OCI-LY7 (cell line): ENCODE measurements around the gene TMX4. TPM values are rescaled to one million over a fixed set of nuclear protein-coding genes. Genes with fewer than 3 reads are reported as not detected.

ENCODE experiments used
- BruUV-seq: library from RNA; stranded (reverse); fragments of 400-500 nt; replicated peaks from 2 replicates; lab custom pipeline; 2021; lab: Mats Ljungman, UMichigan
- CTCF ChIA-PET: fragments of 300-600 bp; sonication (Branson Sonifier 250); formaldehyde crosslinking; loops from one replicate; lab custom pipeline; 2022; ENCODE audit warnings: antibody characterized with exemption; ENCODE audit not compliant: unreplicated experiment; lab: Charles Lee
- POLR2A ChIA-PET: fragments of 300-600 bp; sonication (Branson Sonifier 250); formaldehyde crosslinking; loops from one replicate; lab custom pipeline; 2022; ENCODE audit warnings: antibody characterized with exemption; lab: Charles Lee
- DNase-seq: peaks from one replicate; pipeline ENCODE4 v3.0.0-alpha.2; 2015; ENCODE audit warnings: low spot score
- H2AFZ ChIP-seq: fragments of 200-600 bp; sonication (generic), shearing (Covaris generic); 2 replicates; pipeline ENCODE4 v1.6.1; 2014; ENCODE audit warnings: mild to moderate bottlenecking, antibody characterized with exemption, low read length, moderate library complexity
- H3K27ac ChIP-seq: fragments of 200-600 bp; sonication (generic); 2 replicates; pipeline ENCODE4 v1.5.1; 2014; ENCODE audit warnings: mixed run types, low read depth, mild to moderate bottlenecking, moderate library complexity, low read length, inconsistent platforms; ENCODE audit not compliant: poor library complexity, severe bottlenecking
- H3K36me3 ChIP-seq: fragments of 200-600 bp; sonication (generic); 2 replicates; pipeline ENCODE4 v1.6.1; 2014; ENCODE audit warnings: mild to moderate bottlenecking, antibody characterized with exemption, low read length, moderate library complexity, mixed read lengths; ENCODE audit not compliant: insufficient read depth
- H3K4me1 ChIP-seq: fragments of 200-600 bp; sonication (generic); 2 replicates; pipeline ENCODE4 v1.5.1; 2014; ENCODE audit warnings: mild to moderate bottlenecking, low read length; ENCODE audit not compliant: insufficient read depth, poor library complexity, severe bottlenecking
- H3K4me2 ChIP-seq: fragments of 200-600 bp; sonication (generic); 2 replicates; pipeline ENCODE4 v1.6.1; 2014; ENCODE audit warnings: mild to moderate bottlenecking, low read length
- H3K4me3 ChIP-seq: fragments of 200-600 bp; sonication (generic); 2 replicates; pipeline ENCODE4 v1.5.1; 2014; ENCODE audit warnings: mild to moderate bottlenecking, low read depth, low read length; ENCODE audit not compliant: poor library complexity, severe bottlenecking
- H3K79me2 ChIP-seq: fragments of 200-600 bp; sonication (generic); 2 replicates; pipeline ENCODE4 v1.6.1; 2016; ENCODE audit warnings: low read depth, mild to moderate bottlenecking, low read length, moderate library complexity, mixed read lengths; ENCODE audit not compliant: insufficient read depth
- H3K9me2 ChIP-seq: fragments of 200-600 bp; sonication (generic); 2 replicates; pipeline ENCODE4 v1.6.1; 2016; ENCODE audit warnings: mild to moderate bottlenecking, low read length, mixed read lengths; ENCODE audit not compliant: insufficient read depth
- H3K9me3 ChIP-seq: fragments of 200-600 bp; sonication (generic); 2 replicates; pipeline ENCODE4 v1.6.1; 2014; ENCODE audit warnings: mild to moderate bottlenecking, mixed run types, low read length, mixed read lengths
- H4K20me1 ChIP-seq: fragments of 200-600 bp; sonication (generic); 2 replicates; pipeline ENCODE4 v1.6.1; 2014; ENCODE audit warnings: mild to moderate bottlenecking, antibody characterized with exemption, low read length, moderate library complexity, mixed read lengths; ENCODE audit not compliant: insufficient read depth
- CTCF ChIP-seq: fragments of 200-600 bp; sonication (generic); conservative IDR thresholded peaks from 2 replicates; pipeline ENCODE4 v1.5.1; 2014; ENCODE audit warnings: mild to moderate bottlenecking, antibody characterized with exemption, low read length, moderate library complexity, mixed read lengths
- EZH2phosphoT487 ChIP-seq: fragments of 200-600 bp; sonication (generic); IDR thresholded peaks from 2 replicates; pipeline ENCODE4 v1.6.1; 2018; ENCODE audit warnings: low read depth, borderline replicate concordance, mild to moderate bottlenecking, mixed run types, antibody characterized with exemption, low read length, moderate library complexity, mixed read lengths
- intact Hi-C: fragments of 100-400 bp; cut with micrococcal nuclease; formaldehyde crosslinking; loops from one replicate; pipeline ENCODE4 v1.10.0; 2022; ENCODE audit not compliant: unreplicated experiment
- total RNA-seq, 2 experiments: library from RNA; depleted of rRNA in 1 of 2; stranded (reverse); fragments of >200 nt in 1 of 2; shearing (Covaris generic) in 1 of 2; gene quantifications; 2 replicates each; pipeline ENCODE4 v1.2.3, GENCODE V29; 2014 to 2022

TMX4 gene
- total RNA-seq, 2 experiments from 2014 or later = 22.4 to 71.3 TPM

DNA sequence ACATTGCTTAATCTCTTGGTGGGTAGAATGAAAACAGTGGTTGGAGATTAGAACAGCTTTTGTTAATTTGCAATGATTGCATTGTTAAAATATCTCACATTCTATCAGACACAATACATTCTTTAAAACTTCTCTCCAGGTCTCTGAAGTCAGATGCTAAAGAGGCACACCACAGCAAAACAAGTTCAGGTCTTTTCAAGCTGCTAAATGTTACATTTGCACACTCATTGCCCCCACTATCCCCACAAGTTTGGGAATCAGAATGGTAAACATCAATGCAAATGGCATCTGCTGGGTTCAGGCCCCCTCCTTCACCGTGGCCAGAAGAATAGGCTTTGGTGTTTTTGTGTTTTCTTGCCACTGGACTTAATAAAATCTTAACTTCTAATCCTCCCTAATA is 69.2 kb downstream of the TMX4 start:
- no peak for DNase-seq
- no peak overlapping the region for H3K4me2 ChIP-seq
- ChIA-PET POLR2A (no interaction called here), CTCF (no interaction called here)
- no peaks in the 10 kb centered on the region for H3K4me1 ChIP-seq
- H4K20me1 ChIP-seq = no peaks in the 10 kb centered on the region
- no peaks in the 10 kb centered on the region for H3K79me2 ChIP-seq
- H2AFZ ChIP-seq = no peak overlapping the region
- H3K9me2 ChIP-seq = no peaks in the 10 kb centered on the region
- no peak overlapping the region for H3K4me3 ChIP-seq
- intact Hi-C loops = no loop called here
- no TSS peak for BruUV-seq
- no peaks in the 10 kb centered on the region for H3K36me3 ChIP-seq
- H3K27ac ChIP-seq = no peak overlapping the region
- H3K9me3 ChIP-seq = no peaks in the 10 kb centered on the region
- TF ChIP-seq EZH2phosphoT487 (no peak), CTCF (no peak)

- CTCF ChIA-PET = no interaction called here
- H3K4me2 ChIP-seq = no peak overlapping the region
- intact Hi-C loops = no loop called here
- H3K27ac ChIP-seq = no peak overlapping the region
- no peak overlapping the region for H3K4me3 ChIP-seq
- no peak overlapping the region for H2AFZ ChIP-seq
- DNase-seq = no peak
- TF ChIP-seq EZH2phosphoT487 = no peak
- no peaks in the 10 kb centered on the region for H3K36me3 ChIP-seq
- H3K4me1 ChIP-seq = no peaks in the 10 kb centered on the region
- H3K79me2 ChIP-seq = no peaks in the 10 kb centered on the region
- POLR2A ChIA-PET = no interaction called here
- no peaks in the 10 kb centered on the region for H3K9me3 ChIP-seq
- no peaks in the 10 kb centered on the region for H4K20me1 ChIP-seq
- no peaks in the 10 kb centered on the region for H3K9me2 ChIP-seq
- no TSS peak for BruUV-seq
Measured at GRCh38 chr20:7943891-7944290, 75.7 kb downstream of the TMX4 start.

DNA sequence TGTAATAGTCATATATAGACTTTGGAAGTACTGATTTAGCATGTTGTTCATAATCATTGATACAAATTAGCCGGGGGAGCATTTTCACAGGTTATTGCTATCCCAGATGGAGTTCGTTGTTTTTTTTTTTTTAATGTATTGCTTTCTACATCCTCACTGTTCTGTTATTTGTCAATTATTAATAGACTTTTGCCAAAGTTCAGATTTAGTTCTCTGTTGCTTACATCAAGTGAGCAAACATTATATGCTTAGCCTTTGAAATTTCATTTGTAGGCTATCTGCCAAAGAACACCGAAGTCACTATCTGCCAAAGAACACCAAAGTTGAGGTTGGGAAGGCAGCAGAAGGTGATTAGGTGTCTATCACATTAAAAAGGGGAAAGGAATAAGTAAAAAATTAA is 79.2 kb downstream of the TMX4 start, which contains the start of gene HAO1:
TSS of gene HAO1 (minus strand) at position 118 of the 400 bp plus-strand sequence. CDS start at position 82, 36 bp downstream.
- intact Hi-C loops = no loop called here
- Histone ChIP-seq H3K27ac (no peak within 1 kb of the TSS), H3K4me3 (no peak within 1 kb of the TSS), H3K36me3 (no peaks in the 10 kb centered on the region), H2AFZ (no peak within 1 kb of the TSS), H3K79me2 (no peaks in the 10 kb centered on the region), H4K20me1 (no peaks in the 10 kb centered on the region), H3K9me3 (no peaks in the 10 kb centered on the region), H3K4me1 (peaks cover 11% of the 10 kb centered on the region), H3K9me2 (no peaks in the 10 kb centered on the region), H3K4me2 (no peak within 1 kb of the TSS)
- no TSS peak for BruUV-seq
- ChIA-PET CTCF (no interaction called here), POLR2A (no interaction called here)
- TF ChIP-seq EZH2phosphoT487 (no peak), CTCF (no peak)
- DNase-seq = no peak
